T-helper 17 cell (primary cell): ENCODE data around the gene SYT8. TPM values are rescaled to one million over a fixed set of nuclear protein-coding genes. Genes with fewer than 3 reads are reported as not detected.

Source experiments
- ATAC-seq: fragments of 150-1000 bp; cut with Tn5 transposase; 2 replicates; pipeline ENCODE4 v1.10.0; 2021; ENCODE audit warnings: mild to moderate bottlenecking, moderate library complexity
- DNase-seq, 3 donors: peaks; one replicate each; pipeline versions ENCODE4 v3.0.0 to v3.0.0-alpha.2; 2020 to 2021
- H3K9me3 ChIP-seq: one replicate; pipeline ENCODE4 v1.7.0; 2013; ENCODE audit warnings: low read length, mild to moderate bottlenecking; ENCODE audit not compliant: control insufficient read depth, poor library complexity, severe bottlenecking
- H3K27ac Mint-ChIP-seq: one replicate; pipeline ENCODE4 v1.8.0; 2022; ENCODE audit warnings: mild to moderate bottlenecking, moderate library complexity, mixed read lengths
- H3K27me3 Mint-ChIP-seq: one replicate; pipeline ENCODE4 v1.8.0; 2022; ENCODE audit warnings: mixed read lengths
- H3K36me3 Mint-ChIP-seq: one replicate; pipeline ENCODE4 v1.8.0; 2022; ENCODE audit warnings: low read depth, mixed read lengths
- H3K4me1 Mint-ChIP-seq: one replicate; pipeline ENCODE4 v1.8.0; 2022; ENCODE audit warnings: mild to moderate bottlenecking, mixed read lengths
- H3K4me3 Mint-ChIP-seq: one replicate; pipeline ENCODE4 v1.8.0; 2022; ENCODE audit warnings: mild to moderate bottlenecking, moderate library complexity, mixed read lengths
- total RNA-seq, 4 donors: library from RNA in 2 of 4; stranded (reverse) in 2 of 4; gene quantifications; one replicate each; pipeline ENCODE4 v1.2.3 and lab custom pipeline; 2022 to 2026

SYT8 gene
- total RNA-seq, 2 donors from 2014 or later: not detected

DNA sequence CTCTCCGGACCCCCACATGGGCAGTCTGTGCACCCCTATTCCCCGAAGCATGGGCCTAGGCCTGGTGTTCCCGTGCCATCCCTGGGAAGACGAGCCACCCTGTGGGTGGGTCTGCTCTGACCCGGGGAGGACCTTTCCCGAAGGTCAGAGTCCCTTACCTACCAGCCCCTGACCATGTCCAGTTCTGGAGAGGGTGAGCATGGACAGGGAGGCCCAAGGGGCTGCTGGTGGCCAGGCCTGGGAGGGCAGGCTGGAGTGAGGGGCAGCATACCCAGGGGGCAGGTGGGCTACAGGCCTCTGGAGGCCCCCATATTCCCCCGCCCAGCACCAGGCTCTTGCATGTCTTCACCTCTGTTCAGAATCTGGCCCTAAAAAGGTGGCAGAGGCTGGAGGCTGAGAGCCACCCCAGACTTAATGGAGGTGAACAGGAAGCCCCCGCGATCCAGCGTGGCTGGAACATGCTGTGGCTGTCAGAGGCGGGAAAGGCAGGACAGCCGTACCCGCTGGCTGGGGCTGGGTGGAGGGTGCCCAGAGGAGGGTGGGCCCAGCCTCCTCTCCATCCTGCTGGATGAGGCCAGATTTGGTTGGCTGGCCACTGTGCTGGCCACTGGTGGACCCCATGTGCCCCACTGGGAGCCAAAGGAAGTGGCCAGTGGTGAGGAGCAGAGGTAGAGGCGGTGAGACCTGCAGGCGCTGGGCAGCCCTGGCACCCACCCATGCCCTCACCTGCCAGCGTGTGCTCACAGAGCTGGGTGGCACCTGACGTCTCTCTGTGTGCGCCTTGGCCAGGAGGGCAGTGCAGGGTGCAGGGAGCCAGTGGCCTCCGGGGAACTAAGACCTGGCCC lies 11.2 kb upstream of the SYT8 start:
- H3K4me3 Mint-ChIP-seq: no peak overlapping the region
- no peaks in the 10 kb centered on the region for H3K36me3 Mint-ChIP-seq
- no peak overlapping the region for H3K27ac Mint-ChIP-seq
- no peaks in the 10 kb centered on the region for H3K9me3 ChIP-seq
- no peak for DNase-seq
- no peak for ATAC-seq
- H3K4me1 Mint-ChIP-seq: peaks cover 8% of the 10 kb centered on the region
- peaks cover 22% of the 10 kb centered on the region for H3K27me3 Mint-ChIP-seq

DNA sequence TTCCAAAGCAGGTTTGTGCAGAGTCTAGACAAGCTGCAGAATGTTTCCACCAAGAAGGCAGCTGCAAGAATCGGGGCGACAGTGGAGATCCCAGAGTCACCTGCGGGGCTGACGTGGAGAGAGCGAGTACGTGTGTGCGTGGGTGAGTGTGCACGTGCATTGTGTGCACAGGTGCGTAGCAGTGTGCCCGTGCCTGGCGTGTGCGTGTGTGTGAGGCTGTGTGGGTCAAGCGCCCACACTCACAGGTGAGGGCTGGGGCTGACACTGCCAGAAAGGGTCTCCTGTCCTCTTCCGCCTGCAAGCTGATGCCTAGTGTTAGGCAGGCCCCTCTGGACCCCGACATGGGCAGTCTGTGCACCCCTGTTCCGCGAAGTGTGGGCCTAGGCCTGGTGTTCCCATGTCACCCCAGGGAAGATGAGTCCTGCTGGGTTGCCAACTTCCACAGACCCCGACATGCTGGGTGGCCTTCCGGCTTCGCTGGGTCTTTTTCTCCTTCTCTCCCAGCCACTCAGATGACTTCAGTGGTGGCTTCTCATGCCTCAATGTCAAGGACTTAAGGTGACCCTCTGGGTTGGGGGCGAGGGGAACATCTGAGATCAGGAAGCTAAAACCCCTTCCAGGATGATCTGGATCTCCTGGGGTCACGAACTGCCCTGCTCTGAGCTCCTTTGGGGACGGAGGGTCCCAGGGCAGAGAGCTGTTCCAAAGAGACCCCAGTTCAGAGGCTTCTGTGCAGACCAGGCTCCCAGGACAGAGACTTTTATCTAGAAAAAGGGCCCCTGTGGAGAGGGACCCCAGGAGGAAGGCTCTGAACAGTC lies 10.4 kb upstream of the SYT8 start:
- Mint-ChIP-seq H3K4me1 (peaks cover 8% of the 10 kb centered on the region), H3K36me3 (no peaks in the 10 kb centered on the region), H3K27ac (no peak overlapping the region), H3K4me3 (no peak overlapping the region), H3K27me3 (peaks cover 29% of the 10 kb centered on the region)
- H3K9me3 ChIP-seq: no peaks in the 10 kb centered on the region
- ATAC-seq (no peak), DNase-seq (no peak)

DNA sequence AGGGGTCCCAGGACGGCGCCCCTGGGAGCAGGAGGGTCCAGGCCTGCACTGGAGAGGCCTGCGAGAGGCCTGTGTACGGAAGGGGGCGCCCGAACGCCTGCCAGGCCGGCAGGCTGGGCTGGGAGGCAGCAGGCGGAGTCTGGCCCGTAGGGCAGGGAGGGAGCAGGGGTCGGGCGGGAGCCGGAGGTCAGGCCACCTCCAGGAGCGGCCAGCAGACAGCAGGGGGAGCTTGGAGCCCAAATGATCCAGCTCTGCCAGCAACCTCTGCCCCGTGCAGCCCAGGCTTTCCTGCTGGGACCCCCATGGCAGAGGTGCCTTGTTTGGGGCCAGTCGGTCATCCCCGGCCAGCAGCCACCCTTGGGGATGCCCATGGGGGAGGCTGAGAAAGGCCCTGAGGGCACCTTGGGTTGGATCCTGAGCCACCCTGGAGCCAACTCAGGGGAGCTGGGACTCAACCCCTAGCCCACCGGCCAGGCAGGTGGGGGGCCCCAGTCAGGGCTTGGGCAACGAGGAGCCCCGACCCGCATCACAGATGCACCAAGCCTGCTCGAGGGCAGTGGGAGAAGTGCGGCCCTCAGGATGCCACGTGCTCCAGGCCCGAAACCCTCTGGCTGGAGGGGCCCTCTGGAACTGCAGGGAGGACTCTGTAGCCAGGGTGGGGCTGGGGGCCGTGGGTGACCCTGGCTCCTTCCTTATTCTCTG lies 9.6 kb upstream of the SYT8 start:
- no peaks in the 10 kb centered on the region for H3K36me3 Mint-ChIP-seq
- H3K27ac Mint-ChIP-seq: no peak overlapping the region

DNA sequence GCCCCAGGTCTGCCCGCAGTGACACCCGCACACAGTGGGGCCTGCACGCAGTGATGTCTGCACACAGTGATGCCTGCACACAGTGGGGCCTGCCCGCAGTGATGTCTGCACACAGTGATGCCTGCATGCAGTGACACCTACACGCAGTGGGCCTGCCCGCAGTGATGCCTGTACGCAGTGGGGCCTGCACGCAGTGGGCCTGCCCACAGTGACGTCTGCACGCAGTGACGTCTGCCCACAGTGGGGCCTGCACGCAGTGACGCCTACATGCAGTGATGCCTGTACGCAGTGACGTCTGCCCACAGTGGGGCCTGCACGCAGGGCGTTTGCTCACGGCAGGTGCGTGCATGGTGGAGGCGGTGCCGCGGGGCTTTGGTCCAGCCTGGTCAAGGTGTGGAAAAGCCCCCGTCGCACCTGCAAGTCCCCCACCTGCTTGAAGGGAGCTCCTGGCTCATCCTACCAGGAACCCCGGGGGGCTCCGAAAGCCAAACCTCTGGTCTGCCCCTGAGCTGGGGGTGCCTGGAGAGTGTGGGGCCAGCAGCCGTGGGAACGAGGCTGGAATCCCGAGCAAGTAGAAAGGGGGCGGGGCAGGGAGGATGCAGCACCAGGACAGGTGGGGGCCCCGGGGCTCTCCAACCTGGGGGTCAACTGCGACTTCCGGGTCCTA lies 8.9 kb upstream of the SYT8 start:
- ATAC-seq (no peak), DNase-seq (no peak)
- H3K36me3 Mint-ChIP-seq: no peaks in the 10 kb centered on the region
- H3K9me3 ChIP-seq: no peaks in the 10 kb centered on the region
- H3K4me3 Mint-ChIP-seq: no peak overlapping the region
- H3K27me3 Mint-ChIP-seq: peaks cover 34% of the 10 kb centered on the region
- peaks cover 8% of the 10 kb centered on the region for H3K4me1 Mint-ChIP-seq
- H3K27ac Mint-ChIP-seq: no peak overlapping the region

More for the DNA sequence above, 9.6 kb upstream of the SYT8 start:
- no peak overlapping the region for H3K4me3 Mint-ChIP-seq
- no peaks in the 10 kb centered on the region for H3K9me3 ChIP-seq
- no peak for ATAC-seq
- peaks cover 34% of the 10 kb centered on the region for H3K27me3 Mint-ChIP-seq
- DNase-seq: no peak
- peaks cover 8% of the 10 kb centered on the region for H3K4me1 Mint-ChIP-seq

DNA sequence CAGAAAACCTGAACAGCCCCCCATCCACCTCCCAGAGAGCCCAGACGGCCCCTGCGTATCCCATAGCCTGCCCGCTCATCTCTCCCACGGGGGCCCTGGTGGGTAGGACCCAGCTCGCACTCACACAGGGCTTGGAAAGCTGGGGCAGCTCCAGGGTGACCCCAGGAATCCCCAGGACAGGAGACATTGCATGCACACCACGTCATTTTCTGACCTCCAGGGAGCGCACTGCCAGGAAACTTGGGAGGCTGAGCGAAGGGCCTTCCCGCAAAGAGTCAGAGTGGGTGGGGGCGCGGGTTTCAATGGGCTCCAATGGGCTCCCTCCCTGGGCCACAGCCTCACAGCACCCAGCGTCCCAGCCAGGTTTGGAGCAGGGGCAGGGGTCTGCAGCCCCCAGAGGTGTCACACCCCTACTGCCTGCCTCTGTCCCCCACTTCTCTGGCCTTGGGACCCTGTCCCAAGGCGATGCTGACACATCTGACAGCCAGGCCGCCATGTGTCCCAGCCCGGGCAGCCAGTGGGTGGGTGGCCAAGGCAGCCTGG lies 8.2 kb upstream of the SYT8 start:
- Mint-ChIP-seq H3K4me1 (peaks cover 8% of the 10 kb centered on the region), H3K4me3 (no peak overlapping the region), H3K27ac (no peak overlapping the region), H3K27me3 (peaks cover 34% of the 10 kb centered on the region), H3K36me3 (no peaks in the 10 kb centered on the region)
- no peak for ATAC-seq
- DNase-seq: no peak
- H3K9me3 ChIP-seq: no peaks in the 10 kb centered on the region

DNA sequence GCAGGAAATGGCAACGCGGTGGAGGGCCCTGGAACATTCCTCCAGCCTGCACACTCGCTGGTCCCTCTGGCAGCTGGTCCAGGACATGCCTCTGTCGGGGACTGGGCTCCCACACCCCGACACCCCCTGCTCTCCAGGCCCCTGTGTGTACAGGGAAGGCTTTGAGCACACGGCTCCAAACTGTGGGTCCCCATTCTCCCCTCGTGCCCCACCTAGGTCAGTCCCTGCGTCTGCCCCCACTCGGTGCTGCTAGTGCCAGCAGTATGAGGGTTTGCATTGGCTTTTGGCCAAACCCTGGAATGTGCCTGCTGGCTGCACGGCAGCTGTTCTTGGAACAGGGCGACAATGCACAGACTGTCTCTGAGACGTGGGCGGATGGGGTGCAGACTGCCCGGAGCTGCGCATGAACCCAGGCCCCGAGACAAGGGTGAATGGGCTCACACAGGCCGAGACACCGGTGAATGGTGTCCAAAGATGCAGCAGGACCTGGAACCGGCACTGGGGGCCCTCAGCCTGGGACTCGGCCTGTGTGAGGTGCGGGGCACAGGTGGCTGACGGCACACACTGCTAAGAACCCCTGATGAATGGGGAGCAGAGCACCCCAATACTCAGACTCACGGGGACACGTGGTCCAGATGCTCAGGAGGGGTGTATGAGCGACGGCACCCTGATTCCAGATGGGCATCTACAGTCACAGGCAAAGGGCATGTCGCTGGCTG lies 7.5 kb upstream of the SYT8 start:
- no peak overlapping the region for H3K27ac Mint-ChIP-seq
- ATAC-seq (no peak), DNase-seq (no peak)
- no peaks in the 10 kb centered on the region for H3K36me3 Mint-ChIP-seq
- no peaks in the 10 kb centered on the region for H3K9me3 ChIP-seq
- peaks cover 9% of the 10 kb centered on the region for H3K4me1 Mint-ChIP-seq
- H3K4me3 Mint-ChIP-seq: no peak overlapping the region
- peaks cover 40% of the 10 kb centered on the region for H3K27me3 Mint-ChIP-seq

DNA sequence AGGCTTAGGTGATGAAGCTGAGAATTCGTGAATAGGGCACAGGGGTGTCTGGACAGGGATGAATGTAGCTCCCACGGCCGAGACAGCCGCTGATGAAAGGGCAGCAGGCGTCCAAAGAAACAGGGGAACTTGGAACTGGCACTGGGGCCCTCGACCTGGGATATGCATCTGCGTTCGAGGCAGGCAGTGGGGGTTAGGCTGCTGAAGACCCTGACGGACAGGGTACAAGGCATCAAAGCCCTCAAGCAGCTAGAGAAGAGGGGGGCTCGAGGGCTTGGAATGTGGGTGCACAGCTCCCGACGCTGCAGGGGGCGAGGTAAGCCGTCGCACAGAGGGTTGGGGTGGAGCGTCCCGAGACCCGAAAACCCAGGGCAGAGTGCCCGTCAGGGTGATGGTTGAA lies 6.9 kb upstream of the SYT8 start:
- Mint-ChIP-seq H3K36me3 (no peaks in the 10 kb centered on the region), H3K27ac (no peak overlapping the region), H3K27me3 (peaks cover 40% of the 10 kb centered on the region), H3K4me3 (no peak overlapping the region), H3K4me1 (peaks cover 9% of the 10 kb centered on the region)
- DNase-seq (no peak), ATAC-seq (no peak)
- no peaks in the 10 kb centered on the region for H3K9me3 ChIP-seq

DNA sequence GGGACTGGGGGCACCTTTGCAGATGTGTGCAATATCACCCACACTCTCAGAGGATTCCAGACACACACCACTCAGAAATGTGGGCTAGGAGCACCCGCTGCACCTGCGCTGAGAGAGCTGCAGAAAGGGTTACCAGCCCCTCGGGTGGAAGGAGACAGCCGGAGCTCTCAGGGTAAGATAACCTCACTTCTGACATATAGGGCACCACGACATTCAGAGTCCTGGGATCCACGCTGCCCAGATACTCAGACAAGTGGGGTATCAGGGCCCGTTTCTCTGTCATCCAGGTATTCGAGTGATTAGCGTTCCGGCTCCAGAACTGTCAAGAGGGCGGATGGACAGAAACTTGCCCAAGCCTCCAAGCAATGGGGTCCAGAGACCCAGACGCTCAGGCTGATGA lies 6.2 kb upstream of the SYT8 start:
- ATAC-seq (no peak), DNase-seq (no peak)
- Mint-ChIP-seq H3K4me1 (peaks cover 9% of the 10 kb centered on the region), H3K27me3 (peaks cover 45% of the 10 kb centered on the region), H3K4me3 (no peak overlapping the region), H3K36me3 (no peaks in the 10 kb centered on the region), H3K27ac (no peak overlapping the region)
- no peaks in the 10 kb centered on the region for H3K9me3 ChIP-seq

DNA sequence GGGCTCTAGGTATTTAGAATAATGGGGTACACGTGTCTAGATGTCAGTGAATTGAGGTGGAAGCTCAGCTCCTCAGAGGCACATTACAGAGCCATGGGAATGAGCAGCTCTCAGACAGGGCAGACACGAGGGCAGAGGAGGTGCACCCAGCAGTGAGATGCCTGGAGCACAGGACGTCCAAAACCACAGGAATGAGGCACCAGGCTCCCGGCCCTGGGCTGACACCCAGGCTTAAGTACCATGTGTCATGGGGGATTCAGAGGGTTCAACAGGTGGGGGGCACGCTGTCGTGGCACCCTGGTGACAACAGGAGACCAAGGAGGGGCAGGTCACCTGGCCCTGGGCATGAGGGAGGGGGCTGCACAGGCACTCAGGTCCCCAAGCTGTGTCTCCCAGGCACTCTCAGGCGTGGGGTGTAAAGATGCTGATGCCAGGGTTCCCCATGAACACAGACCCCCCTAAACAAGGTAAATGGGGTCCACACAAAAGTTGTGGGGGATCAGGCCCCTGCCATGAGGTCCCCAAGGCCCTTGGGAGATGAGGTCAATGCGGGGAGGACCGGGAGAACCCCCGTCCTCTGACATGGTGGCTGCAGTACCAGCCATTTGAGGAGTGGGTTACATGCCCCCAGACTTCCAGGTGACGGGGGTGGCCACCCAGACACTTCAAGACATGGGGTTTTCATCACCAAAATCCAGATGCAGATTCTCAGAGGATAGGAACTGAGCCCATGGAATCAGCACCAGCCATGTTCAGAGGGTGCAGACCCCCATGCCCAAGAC lies 5.6 kb upstream of the SYT8 start:
- no peak overlapping the region for H3K4me3 Mint-ChIP-seq
- no peak for ATAC-seq
- no peak overlapping the region for H3K27ac Mint-ChIP-seq
- DNase-seq: no peak
- no peaks in the 10 kb centered on the region for H3K36me3 Mint-ChIP-seq
- H3K9me3 ChIP-seq: no peaks in the 10 kb centered on the region
- peaks cover 43% of the 10 kb centered on the region for H3K27me3 Mint-ChIP-seq
- peaks cover 6% of the 10 kb centered on the region for H3K4me1 Mint-ChIP-seq

DNA sequence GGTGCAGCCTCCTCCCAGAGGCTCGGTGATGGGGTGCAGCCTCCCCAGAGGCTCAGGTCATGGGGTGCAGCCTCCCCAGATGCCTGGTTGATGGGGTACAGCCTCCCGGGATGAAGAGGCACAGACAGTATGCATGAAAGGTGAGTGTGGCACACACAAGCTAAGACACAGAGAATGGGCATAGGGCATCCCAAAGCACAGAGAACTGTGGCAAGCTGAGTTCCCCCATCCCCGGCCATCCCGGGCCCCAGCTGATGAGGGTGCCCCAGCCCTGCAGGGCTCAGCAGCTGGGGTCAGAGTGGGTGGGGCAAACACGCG lies 4.8 kb upstream of the SYT8 start:
- no peak overlapping the region for H3K4me3 Mint-ChIP-seq
- no peaks in the 10 kb centered on the region for H3K36me3 Mint-ChIP-seq
- ATAC-seq (no peak), DNase-seq (no peak)
- peaks cover 43% of the 10 kb centered on the region for H3K27me3 Mint-ChIP-seq
- H3K9me3 ChIP-seq: no peaks in the 10 kb centered on the region
- H3K27ac Mint-ChIP-seq: no peak overlapping the region
- peaks cover 6% of the 10 kb centered on the region for H3K4me1 Mint-ChIP-seq

DNA sequence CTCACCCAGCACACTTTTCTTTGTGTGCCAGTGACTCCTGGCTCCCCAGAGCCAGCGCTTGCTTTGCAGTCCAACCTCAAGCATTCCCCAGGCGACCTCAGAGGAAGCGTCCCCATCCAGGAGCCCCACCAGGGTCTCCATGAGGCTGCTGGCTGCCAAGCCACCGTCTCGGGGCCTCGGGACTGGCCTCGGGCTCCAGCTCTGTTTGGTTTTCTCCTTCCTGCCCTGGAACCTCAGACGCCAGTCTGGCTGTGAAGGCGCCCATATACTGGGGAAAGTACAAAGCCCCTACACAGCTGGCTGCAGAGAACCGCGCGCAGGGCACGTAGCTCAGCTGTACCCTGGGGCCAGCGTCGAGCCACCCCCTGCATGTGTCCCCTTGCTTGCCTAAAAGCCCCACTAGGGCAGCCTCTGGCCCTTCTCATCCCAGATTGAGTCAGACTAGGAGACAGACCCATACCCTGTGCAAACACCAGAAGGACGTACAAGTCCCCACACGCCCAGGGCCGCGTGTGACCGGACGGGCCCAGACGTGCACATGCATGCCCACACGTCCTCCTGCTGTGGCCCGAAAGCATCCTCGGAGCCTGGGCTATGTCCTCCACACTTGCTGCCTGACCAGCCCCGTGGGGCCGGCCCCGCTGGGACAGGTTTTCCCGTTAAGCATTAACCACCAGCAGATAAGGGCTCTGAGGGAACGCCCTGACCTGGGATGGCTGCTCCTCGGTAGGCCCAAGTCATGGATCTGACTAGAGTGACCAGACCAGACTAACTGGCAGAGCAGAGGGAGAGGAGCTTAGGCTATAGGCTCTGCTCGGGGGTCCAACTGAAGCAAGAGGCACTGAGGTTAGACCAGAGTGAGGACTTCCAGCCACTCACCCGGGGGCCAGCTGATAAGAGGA lies 4.2 kb upstream of the SYT8 start:
- Mint-ChIP-seq H3K27ac (no peak overlapping the region), H3K36me3 (no peaks in the 10 kb centered on the region), H3K27me3 (peaks cover 43% of the 10 kb centered on the region), H3K4me1 (peaks cover 6% of the 10 kb centered on the region), H3K4me3 (no peak overlapping the region)
- H3K9me3 ChIP-seq: no peaks in the 10 kb centered on the region
- ATAC-seq (no peak), DNase-seq (no peak)
